ENCODE data around the gene ANGPTL7.

ANGPTL7 gene

DNA sequence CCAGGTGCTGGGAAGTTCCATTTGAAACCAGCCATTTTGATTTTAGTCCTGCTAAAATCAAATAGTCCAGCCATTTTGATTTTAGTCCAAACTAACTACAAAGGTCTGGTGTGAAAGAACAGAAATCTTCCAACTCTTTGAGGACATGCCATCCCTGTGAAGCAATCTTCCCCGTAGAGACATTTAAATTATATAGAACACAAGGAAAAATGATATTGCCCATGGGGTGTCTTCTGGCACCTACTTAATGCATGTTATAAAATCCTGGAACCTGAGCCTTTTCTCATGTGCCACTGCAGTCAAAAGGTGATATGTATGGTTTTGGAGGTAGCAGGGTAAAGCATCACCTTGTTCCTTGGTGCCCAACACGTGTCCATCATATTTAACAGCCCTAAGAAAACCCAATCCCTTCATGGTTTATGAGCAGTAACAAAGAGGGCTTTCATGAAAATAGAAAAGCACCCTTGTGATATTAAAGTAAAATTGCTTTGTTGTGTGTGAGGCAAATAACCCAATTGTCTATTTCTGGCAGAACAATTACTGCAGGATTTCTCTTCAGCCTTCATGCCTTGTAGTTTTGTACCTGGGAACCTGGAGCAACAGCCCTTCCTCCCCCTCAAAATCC, 26.3 kb downstream of the ANGPTL7 start:
- DNase-seq (ENCODE audit: low read depth, low spot score), result no peak
- ChIA-PET CTCF (interaction anchor here (1.5 to 5.4 kb wide), 3 partner anchors 26 to 178 kb away, joined by 6 to 27 read pairs (median 8); no protein-coding TSS in a partner anchor), POLR2A (no interaction called here)
- no peak overlapping the region for H3K4me3 ChIP-seq (ENCODE audit: low read depth, low read length)
- TF ChIP-seq, protein P1, sequence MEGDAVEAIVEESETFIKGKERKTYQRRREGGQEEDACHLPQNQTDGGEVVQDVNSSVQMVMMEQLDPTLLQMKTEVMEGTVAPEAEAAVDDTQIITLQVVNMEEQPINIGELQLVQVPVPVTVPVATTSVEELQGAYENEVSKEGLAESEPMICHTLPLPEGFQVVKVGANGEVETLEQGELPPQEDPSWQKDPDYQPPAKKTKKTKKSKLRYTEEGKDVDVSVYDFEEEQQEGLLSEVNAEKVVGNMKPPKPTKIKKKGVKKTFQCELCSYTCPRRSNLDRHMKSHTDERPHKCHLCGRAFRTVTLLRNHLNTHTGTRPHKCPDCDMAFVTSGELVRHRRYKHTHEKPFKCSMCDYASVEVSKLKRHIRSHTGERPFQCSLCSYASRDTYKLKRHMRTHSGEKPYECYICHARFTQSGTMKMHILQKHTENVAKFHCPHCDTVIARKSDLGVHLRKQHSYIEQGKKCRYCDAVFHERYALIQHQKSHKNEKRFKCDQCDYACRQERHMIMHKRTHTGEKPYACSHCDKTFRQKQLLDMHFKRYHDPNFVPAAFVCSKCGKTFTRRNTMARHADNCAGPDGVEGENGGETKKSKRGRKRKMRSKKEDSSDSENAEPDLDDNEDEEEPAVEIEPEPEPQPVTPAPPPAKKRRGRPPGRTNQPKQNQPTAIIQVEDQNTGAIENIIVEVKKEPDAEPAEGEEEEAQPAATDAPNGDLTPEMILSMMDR (IDR thresholded peaks at IDR 0.05; ENCODE audit: insufficient read depth, low read length, missing control alignments), result no peak

DNA sequence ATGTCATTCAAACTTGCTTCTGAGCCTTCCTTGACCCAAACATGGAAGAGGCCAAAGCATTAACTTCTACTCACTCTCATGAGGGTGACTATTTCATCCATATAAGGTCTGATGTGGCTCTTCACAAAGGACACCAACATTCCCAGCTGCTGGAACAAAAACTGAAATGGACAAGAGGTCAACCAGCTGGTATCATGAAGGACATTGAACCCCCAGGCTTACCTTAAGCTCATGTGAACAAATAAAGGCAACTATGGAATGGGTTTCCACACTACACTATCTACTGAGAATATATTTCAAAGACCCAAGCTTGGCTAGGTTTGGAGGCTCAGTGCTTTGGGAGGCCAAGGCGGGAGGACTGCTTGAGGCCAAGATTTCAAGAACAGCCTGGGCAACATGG, 26.9 kb downstream of the ANGPTL7 start:
- ChIA-PET POLR2A (no interaction called here), CTCF (interaction anchor here (0.5 to 5.4 kb wide), 3 partner anchors 25 to 179 kb away, joined by 3 to 27 read pairs (median 8); no protein-coding TSS in a partner anchor)
- TF ChIP-seq, protein P1 (IDR thresholded peaks at IDR 0.05; ENCODE audit: insufficient read depth, low read length, missing control alignments), result no peak
- H3K4me3 ChIP-seq (ENCODE audit: low read depth, low read length), result no peak overlapping the region
- DNase-seq (ENCODE audit: low read depth, low spot score), result no peak

DNA sequence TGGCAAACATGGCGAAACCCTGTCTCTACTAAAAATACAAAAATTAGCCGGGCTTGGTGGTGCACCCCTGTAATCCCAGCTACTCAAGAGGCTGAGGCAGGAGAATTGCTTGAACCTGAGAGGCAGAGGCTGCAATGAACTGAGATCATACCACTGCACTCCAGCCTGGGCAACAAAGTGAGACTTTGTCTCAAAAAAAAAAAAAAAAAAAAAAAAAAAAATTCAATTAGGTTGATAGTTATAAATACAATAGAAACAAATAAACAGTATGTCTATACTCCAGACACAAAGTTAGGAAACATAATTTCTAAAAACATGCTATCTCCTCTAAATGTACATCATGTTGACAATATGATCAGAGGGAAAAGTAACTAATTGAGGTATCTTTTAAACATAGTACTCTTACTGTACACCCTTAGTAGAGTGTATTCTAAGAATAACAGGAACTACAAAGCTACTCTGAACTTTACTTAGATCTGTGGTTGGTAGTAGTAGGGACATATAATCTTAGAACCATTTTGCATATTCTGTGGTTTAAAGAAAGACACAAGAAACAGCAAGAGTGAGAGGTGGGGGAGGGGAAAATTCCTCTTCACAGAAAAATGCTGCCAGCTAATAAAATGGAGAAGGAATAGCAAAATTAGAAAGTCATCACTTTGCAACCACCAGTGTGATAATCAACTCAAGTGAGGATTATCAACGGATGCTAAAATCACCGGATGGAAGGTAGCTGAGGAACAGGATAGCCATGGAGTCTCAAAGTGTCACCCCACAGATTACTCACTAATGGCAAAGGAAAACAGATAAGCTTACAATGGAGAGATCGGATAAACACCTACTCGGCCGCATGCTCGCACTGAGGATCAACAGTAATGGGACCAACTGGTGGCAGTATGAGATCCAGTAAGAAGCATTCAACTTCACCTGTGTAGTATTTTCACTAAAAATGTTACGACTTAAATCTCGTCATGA, 38.2 kb downstream of the ANGPTL7 start:
- ChIA-PET CTCF (interaction anchor here (0.7 to 8.6 kb wide), 5 partner anchors 11 to 416 kb away, joined by 3 to 70 read pairs (median 5); no protein-coding TSS in a partner anchor), POLR2A (interaction anchor here (0.6 kb wide), 1 partner anchor 150 kb away, joined by 3 read pairs; no protein-coding TSS in a partner anchor)
- no peak for DNase-seq (ENCODE audit: low read depth, low spot score)
- TF ChIP-seq, protein P1 (IDR thresholded peaks at IDR 0.05; ENCODE audit: insufficient read depth, low read length, missing control alignments), result no peak
- no peak overlapping the region for H3K4me3 ChIP-seq (ENCODE audit: low read depth, low read length)

DNA sequence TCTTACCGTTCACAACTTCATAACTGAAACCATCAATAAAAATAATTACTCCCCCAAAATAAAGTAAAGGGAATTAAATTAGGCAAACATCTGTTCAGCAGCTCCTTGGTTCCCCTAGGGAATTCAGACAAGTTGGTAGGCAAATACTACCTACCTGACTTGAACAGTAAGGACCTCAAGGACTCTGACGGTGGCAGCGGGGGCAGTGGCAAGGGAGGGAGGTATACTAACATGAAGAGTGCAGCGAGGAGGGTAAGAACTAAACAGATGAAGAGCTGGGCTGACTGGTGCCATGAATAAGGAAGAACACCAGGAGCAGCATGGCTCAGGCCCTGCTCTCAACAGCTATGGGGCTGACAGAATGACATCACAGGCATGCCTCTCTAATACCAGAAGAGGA, 40.0 kb downstream of the ANGPTL7 start:
- no peak for DNase-seq (ENCODE audit: low read depth, low spot score)
- POLR2A ChIA-PET, result no interaction called here

DNA sequence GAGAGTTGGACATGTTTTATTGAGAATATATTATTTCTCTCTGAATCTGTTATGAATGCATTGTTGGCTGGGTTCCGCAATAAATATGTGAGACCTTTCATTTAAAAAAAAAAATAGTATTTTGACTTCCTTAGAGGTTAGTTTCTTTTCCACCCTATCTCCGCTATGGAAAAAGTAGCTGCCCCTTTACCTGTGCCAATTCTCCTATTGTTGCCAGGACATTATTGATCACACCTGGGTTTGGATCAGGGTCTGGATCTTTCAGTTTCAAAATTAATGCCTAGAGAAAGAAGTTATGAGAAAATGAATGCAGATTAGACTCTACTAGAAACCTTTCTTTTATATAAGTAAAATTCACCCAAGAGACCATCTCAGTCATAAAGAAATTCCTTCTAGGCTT, 44.1 kb downstream of the ANGPTL7 start:
- TF ChIP-seq, protein P1 (IDR thresholded peaks at IDR 0.05; ENCODE audit: insufficient read depth, low read length, missing control alignments), result no peak
- POLR2A ChIA-PET, result interaction anchor here (0.5 kb wide), 1 partner anchor 426 kb away, joined by 3 read pairs; no protein-coding TSS in a partner anchor
- no peak for DNase-seq (ENCODE audit: low read depth, low spot score)
- no peak overlapping the region for H3K4me3 ChIP-seq (ENCODE audit: low read depth, low read length)
- CTCF ChIA-PET, result interaction anchor here (0.6 to 16.2 kb wide), 5 partner anchors 8 to 410 kb away, joined by 4 to 456 read pairs (median 17); no protein-coding TSS in a partner anchor

More for the DNA sequence above, 40.0 kb downstream of the ANGPTL7 start:
- H3K4me3 ChIP-seq (ENCODE audit: low read depth, low read length), result no peak overlapping the region
- TF ChIP-seq, protein P1 (IDR thresholded peaks at IDR 0.05; ENCODE audit: insufficient read depth, low read length, missing control alignments), result no peak
- CTCF ChIA-PET, result interaction anchor here (1.1 to 8.6 kb wide), 2 partner anchors 12 to 415 kb away, joined by 4 to 70 read pairs; no protein-coding TSS in a partner anchor

Measured in AG04449 (cell line).